HEK293 (cell line): Measurements from ENCODE around the gene GALNT16.

ENCODE experiments used
- CTCF ChIA-PET: fragments of 350-600 bp; formaldehyde crosslinking; extraction: SDS; loops from one replicate; lab custom pipeline; 2021; ENCODE audit warnings: antibody characterized with exemption; lab: Yijun Ruan, JAX
- POLR2A ChIA-PET: fragments of 300-600 bp; formaldehyde crosslinking; extraction: SDS; loops from one replicate; lab custom pipeline; 2020; ENCODE audit warnings: antibody characterized with exemption, inconsistent platforms; lab: Yijun Ruan, JAX
- H3K27ac ChIP-seq: fragments of 200-500 bp; sonication (Bioruptor generic); 2 replicates; pipeline ENCODE4 v1.5.1; 2014; ENCODE audit warnings: low read depth, low read length, control low read depth, inconsistent platforms; ENCODE audit errors: extremely low read depth
- H3K36me3 ChIP-seq, 2 experiments: fragments of 200-500 bp in 1 of 2; sonication (Bioruptor generic) in 1 of 2; 1 replicate in 1 of 2; 2 replicates in 1 of 2; pipeline ENCODE4 v1.5.1; 2014 to 2017; ENCODE audit warnings: inconsistent platforms in 2 of 2, low read length in 2 of 2; ENCODE audit not compliant: control insufficient read depth in 2 of 2, insufficient read depth in 1 of 2
- H3K4me1 ChIP-seq: fragments of 200-500 bp; sonication (Bioruptor generic); 2 replicates; pipeline ENCODE4 v1.5.1; 2014; ENCODE audit warnings: mild to moderate bottlenecking, low read length, inconsistent platforms; ENCODE audit not compliant: control insufficient read depth, insufficient read depth
- H3K4me3 ChIP-seq: 2 replicates; pipeline ENCODE4 v1.5.1; 2011; ENCODE audit warnings: low read depth, mild to moderate bottlenecking, control low read depth, low read length, moderate library complexity
- H3K9me3 ChIP-seq: fragments of 200-500 bp; sonication (Bioruptor generic); 2 replicates; pipeline ENCODE4 v1.5.1; 2014; ENCODE audit warnings: low read depth, low read length, inconsistent platforms; ENCODE audit not compliant: control insufficient read depth, insufficient read depth
- BCL11A ChIP-seq: fragments of 450-650 bp; formaldehyde crosslinking; IDR thresholded peaks from 2 replicates; pipeline ENCODE4 v1.5.1; 2016; ENCODE audit warnings: low read depth, missing biosample characterization, missing genetic modification characterization
- IKZF3 ChIP-seq: fragments of 450-650 bp; IDR thresholded peaks from 2 replicates; pipeline ENCODE4 v1.5.0; 2018; ENCODE audit warnings: missing biosample characterization, mild to moderate bottlenecking, missing genetic modification characterization, moderate library complexity
- OSR2 ChIP-seq: fragments of 450-650 bp; formaldehyde crosslinking; IDR thresholded peaks from 2 replicates; pipeline ENCODE4 v1.5.1; 2016; ENCODE audit warnings: missing biosample characterization, missing genetic modification characterization
- YY1 ChIP-seq: fragments of 450-650 bp; formaldehyde crosslinking; IDR thresholded peaks from 2 replicates; pipeline ENCODE4 v1.5.1; 2018; ENCODE audit warnings: missing biosample characterization, missing genetic modification characterization
- ZBTB1 ChIP-seq: fragments of 450-650 bp; formaldehyde crosslinking; IDR thresholded peaks from 2 replicates; pipeline ENCODE4 v1.5.1; 2016; ENCODE audit warnings: missing biosample characterization, missing genetic modification characterization
- ZBTB20 ChIP-seq: fragments of 450-650 bp; formaldehyde crosslinking; IDR thresholded peaks from 2 replicates; pipeline ENCODE4 v1.5.1; 2016; ENCODE audit warnings: missing biosample characterization, missing genetic modification characterization
- ZBTB8A ChIP-seq: fragments of 450-650 bp; formaldehyde crosslinking; IDR thresholded peaks from 2 replicates; pipeline ENCODE4 v1.5.1; 2016; ENCODE audit warnings: missing biosample characterization, missing genetic modification characterization
- ZFP3 ChIP-seq: fragments of 450-650 bp; formaldehyde crosslinking; IDR thresholded peaks from 2 replicates; pipeline ENCODE4 v1.5.1; 2016; ENCODE audit warnings: low read depth, missing biosample characterization, missing genetic modification characterization
- ZNF121 ChIP-seq: fragments of 450-650 bp; formaldehyde crosslinking; IDR thresholded peaks from 2 replicates; pipeline ENCODE4 v1.5.1; 2016; ENCODE audit warnings: missing biosample characterization, missing genetic modification characterization
- ZNF16 ChIP-seq: fragments of 450-650 bp; formaldehyde crosslinking; IDR thresholded peaks from 2 replicates; pipeline ENCODE4 v1.5.1; 2016; ENCODE audit warnings: low read depth, missing biosample characterization, missing genetic modification characterization
- ZNF214 ChIP-seq: fragments of 450-650 bp; formaldehyde crosslinking; IDR thresholded peaks from 2 replicates; pipeline ENCODE4 v1.5.1; 2017; ENCODE audit warnings: missing biosample characterization, mild to moderate bottlenecking, missing genetic modification characterization, borderline replicate concordance
- ZNF621 ChIP-seq: fragments of 450-650 bp; formaldehyde crosslinking; IDR thresholded peaks from 2 replicates; pipeline ENCODE4 v1.5.1; 2017; ENCODE audit warnings: missing biosample characterization, missing genetic modification characterization
- ZNF791 ChIP-seq: fragments of 450-650 bp; formaldehyde crosslinking; IDR thresholded peaks from 2 replicates; pipeline ENCODE4 v1.5.1; 2016; ENCODE audit warnings: missing biosample characterization, missing genetic modification characterization
- ZNF837 ChIP-seq: fragments of 450-650 bp; formaldehyde crosslinking; IDR thresholded peaks from 2 replicates; pipeline ENCODE4 v1.5.1; 2016; ENCODE audit warnings: missing biosample characterization, missing genetic modification characterization
- TF ChIP-seq, protein P1 (sequence below): fragments of 450-650 bp; formaldehyde crosslinking; IDR thresholded peaks from 2 replicates; pipeline ENCODE4 v1.5.1; 2017; ENCODE audit warnings: missing biosample characterization, missing genetic modification characterization
- TF ChIP-seq, protein P2 (sequence below): fragments of 450-650 bp; formaldehyde crosslinking; IDR thresholded peaks from 2 replicates; pipeline ENCODE4 v1.5.1; 2016; ENCODE audit warnings: missing biosample characterization, missing genetic modification characterization
- TF ChIP-seq, protein P3 (sequence below): fragments of 450-650 bp; formaldehyde crosslinking; IDR thresholded peaks from 2 replicates; pipeline ENCODE4 v1.5.1; 2016; ENCODE audit warnings: missing biosample characterization, missing genetic modification characterization, low read depth
- TF ChIP-seq, protein P4 (sequence below): fragments of 450-650 bp; formaldehyde crosslinking; IDR thresholded peaks from 2 replicates; pipeline ENCODE4 v1.5.1; 2016; ENCODE audit warnings: missing biosample characterization, missing genetic modification characterization

GALNT16 gene

DNA sequence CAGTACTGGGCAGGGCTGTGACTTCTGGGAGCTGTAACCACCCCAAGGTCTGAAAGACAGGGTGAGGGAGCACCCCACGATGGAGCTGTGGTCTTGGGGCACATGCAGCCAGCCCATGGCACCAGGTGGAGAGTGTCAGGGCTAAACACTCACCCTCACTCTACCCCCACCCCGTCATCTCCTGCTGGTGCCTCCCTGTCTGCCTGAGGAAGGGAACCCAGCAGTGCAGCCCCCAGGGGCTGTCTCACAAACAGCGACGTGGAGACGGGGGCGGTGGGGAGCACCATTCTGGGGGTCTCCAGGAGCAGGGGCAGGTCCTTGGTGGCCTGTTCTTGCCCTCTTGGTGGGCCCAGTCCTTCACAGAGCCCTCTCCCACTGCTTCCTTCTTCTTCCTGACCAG, 74.6 kb downstream of the GALNT16 start:
- Histone ChIP-seq H3K4me1 (no peaks in the 10 kb centered on the region), H3K36me3 (peaks cover 0 to 7% of the 10 kb centered on the region in 2 experiments; a peak in 1 of 3 replicates), H3K4me3 (no peak overlapping the region), H3K27ac (no peak overlapping the region), H3K9me3 (no peaks in the 10 kb centered on the region)
- POLR2A ChIA-PET = no interaction called here
- CTCF ChIA-PET = interaction anchor here (1.0 to 1.6 kb wide), 2 partner anchors 12 to 14 kb away, joined by 3 to 6 read pairs; no protein-coding TSS in a partner anchor
- TF ChIP-seq, protein P1, sequence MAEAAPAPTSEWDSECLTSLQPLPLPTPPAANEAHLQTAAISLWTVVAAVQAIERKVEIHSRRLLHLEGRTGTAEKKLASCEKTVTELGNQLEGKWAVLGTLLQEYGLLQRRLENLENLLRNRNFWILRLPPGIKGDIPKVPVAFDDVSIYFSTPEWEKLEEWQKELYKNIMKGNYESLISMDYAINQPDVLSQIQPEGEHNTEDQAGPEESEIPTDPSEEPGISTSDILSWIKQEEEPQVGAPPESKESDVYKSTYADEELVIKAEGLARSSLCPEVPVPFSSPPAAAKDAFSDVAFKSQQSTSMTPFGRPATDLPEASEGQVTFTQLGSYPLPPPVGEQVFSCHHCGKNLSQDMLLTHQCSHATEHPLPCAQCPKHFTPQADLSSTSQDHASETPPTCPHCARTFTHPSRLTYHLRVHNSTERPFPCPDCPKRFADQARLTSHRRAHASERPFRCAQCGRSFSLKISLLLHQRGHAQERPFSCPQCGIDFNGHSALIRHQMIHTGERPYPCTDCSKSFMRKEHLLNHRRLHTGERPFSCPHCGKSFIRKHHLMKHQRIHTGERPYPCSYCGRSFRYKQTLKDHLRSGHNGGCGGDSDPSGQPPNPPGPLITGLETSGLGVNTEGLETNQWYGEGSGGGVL = no peak
- no peak for TF ChIP-seq ZNF16 (tag by site-specific recombination)
- no peak for TF ChIP-seq ZNF791 (tag by site-specific recombination)
- TF ChIP-seq, protein P2, sequence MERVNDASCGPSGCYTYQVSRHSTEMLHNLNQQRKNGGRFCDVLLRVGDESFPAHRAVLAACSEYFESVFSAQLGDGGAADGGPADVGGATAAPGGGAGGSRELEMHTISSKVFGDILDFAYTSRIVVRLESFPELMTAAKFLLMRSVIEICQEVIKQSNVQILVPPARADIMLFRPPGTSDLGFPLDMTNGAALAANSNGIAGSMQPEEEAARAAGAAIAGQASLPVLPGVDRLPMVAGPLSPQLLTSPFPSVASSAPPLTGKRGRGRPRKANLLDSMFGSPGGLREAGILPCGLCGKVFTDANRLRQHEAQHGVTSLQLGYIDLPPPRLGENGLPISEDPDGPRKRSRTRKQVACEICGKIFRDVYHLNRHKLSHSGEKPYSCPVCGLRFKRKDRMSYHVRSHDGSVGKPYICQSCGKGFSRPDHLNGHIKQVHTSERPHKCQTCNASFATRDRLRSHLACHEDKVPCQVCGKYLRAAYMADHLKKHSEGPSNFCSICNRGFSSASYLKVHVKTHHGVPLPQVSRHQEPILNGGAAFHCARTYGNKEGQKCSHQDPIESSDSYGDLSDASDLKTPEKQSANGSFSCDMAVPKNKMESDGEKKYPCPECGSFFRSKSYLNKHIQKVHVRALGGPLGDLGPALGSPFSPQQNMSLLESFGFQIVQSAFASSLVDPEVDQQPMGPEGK (tag by site-specific recombination) = no peak
- no peak for TF ChIP-seq BCL11A (tag by site-specific recombination)
- no peak for TF ChIP-seq ZBTB1 (tag by site-specific recombination)
- no peak for TF ChIP-seq IKZF3 (tag by site-specific recombination)
- TF ChIP-seq, protein P3, sequence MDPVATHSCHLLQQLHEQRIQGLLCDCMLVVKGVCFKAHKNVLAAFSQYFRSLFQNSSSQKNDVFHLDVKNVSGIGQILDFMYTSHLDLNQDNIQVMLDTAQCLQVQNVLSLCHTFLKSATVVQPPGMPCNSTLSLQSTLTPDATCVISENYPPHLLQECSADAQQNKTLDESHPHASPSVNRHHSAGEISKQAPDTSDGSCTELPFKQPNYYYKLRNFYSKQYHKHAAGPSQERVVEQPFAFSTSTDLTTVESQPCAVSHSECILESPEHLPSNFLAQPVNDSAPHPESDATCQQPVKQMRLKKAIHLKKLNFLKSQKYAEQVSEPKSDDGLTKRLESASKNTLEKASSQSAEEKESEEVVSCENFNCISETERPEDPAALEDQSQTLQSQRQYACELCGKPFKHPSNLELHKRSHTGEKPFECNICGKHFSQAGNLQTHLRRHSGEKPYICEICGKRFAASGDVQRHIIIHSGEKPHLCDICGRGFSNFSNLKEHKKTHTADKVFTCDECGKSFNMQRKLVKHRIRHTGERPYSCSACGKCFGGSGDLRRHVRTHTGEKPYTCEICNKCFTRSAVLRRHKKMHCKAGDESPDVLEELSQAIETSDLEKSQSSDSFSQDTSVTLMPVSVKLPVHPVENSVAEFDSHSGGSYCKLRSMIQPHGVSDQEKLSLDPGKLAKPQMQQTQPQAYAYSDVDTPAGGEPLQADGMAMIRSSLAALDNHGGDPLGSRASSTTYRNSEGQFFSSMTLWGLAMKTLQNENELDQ (tag by site-specific recombination) = no peak
- no peak for TF ChIP-seq ZNF121 (tag by site-specific recombination)
- TF ChIP-seq OSR2 = no peak

DNA sequence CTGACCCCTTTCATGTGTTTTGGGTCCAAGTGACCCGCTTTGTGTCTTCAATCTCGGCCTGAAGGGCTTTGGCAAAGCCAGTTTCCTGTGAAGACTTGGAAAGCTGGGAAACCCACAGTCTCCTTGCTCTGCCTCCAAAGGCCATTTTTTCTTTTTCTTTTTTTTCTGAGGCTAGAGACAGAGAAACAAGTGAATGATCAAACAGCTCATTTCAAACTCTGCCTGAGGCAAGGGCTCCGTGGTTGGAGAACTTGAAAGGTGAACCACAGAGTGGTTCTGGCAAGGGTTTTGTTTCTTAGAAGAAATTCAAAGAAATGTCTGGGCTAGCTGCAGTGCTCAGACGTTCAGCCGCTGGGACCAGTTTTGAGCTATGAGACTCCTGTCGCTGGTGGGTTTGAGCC, 75.4 kb downstream of the GALNT16 start:
- H3K4me1 ChIP-seq = no peaks in the 10 kb centered on the region
- POLR2A ChIA-PET = no interaction called here
- no peaks in the 10 kb centered on the region for H3K9me3 ChIP-seq
- CTCF ChIA-PET = interaction anchor here (0.6 to 1.6 kb wide), 3 partner anchors 11 to 168 kb away, joined by 3 to 6 read pairs (median 3); no protein-coding TSS in a partner anchor
- TF ChIP-seq, protein P4, sequence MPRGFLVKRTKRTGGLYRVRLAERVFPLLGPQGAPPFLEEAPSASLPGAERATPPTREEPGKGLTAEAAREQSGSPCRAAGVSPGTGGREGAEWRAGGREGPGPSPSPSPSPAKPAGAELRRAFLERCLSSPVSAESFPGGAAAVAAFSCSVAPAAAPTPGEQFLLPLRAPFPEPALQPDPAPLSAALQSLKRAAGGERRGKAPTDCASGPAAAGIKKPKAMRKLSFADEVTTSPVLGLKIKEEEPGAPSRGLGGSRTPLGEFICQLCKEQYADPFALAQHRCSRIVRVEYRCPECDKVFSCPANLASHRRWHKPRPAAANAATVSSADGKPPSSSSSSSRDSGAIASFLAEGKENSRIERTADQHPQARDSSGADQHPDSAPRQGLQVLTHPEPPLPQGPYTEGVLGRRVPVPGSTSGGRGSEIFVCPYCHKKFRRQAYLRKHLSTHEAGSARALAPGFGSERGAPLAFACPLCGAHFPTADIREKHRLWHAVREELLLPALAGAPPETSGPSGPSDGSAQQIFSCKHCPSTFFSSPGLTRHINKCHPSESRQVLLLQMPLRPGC (tag by site-specific recombination) = no peak
- TF ChIP-seq YY1 (tag by site-specific recombination) (no peak), ZBTB1 (tag by site-specific recombination) (no peak), ZFP3 (tag by site-specific recombination) (no peak), ZNF621 (tag by site-specific recombination) (no peak), ZNF837 (tag by site-specific recombination) (no peak), ZBTB20 (tag by site-specific recombination) (no peak), ZBTB8A (tag by site-specific recombination) (no peak), ZNF214 (tag by site-specific recombination) (no peak)
- no peak overlapping the region for H3K4me3 ChIP-seq
- no peak overlapping the region for H3K27ac ChIP-seq
- H3K36me3 ChIP-seq = peaks cover 0 to 7% of the 10 kb centered on the region in 2 experiments; a peak in 1 of 3 replicates
